Uterus (tissue), 2 donors: ENCODE data around the gene SERPINA4.

Experiments used
- POLR2A ChIP-seq, 2 donors: fragments of 450-650 bp; IDR thresholded peaks; one replicate each; pipeline ENCODE4 v1.6.1; 2016; ENCODE audit warnings: antibody characterized with exemption in 2 of 2, mild to moderate bottlenecking in 1 of 2, moderate library complexity in 1 of 2
- TF ChIP-seq, protein P1 (sequence below), 4 experiments: fragments of 200-600 bp in 2 of 4; fragments of 450-650 bp in 2 of 4; sonication (generic) in 2 of 4; IDR thresholded peaks; one replicate each; pipeline ENCODE4 v1.5.1; 2016 to 2019; ENCODE audit warnings: antibody characterized with exemption in 4 of 4, mild to moderate bottlenecking in 2 of 4, moderate library complexity in 1 of 4

DNA sequence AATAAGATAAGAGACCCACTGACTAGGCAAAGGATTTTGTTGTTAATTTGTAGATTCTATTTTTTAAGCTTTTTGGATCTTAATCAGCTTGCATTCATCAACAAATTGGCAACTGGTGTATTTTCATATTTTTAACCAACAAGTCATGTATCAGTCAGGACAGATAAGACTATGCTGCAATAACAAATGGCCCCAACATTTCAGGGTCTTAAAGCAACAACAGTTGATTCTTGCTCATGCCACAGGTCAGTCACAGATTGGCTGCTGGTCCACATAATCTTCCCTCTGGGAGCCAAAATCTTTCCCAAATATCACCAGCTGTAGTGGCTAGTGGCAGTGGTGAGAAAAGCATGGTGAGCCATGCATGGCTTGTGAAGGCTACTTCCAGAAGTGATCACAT lies 30.1 kb upstream of the SERPINA4 start:
- TF ChIP-seq, protein P1, sequence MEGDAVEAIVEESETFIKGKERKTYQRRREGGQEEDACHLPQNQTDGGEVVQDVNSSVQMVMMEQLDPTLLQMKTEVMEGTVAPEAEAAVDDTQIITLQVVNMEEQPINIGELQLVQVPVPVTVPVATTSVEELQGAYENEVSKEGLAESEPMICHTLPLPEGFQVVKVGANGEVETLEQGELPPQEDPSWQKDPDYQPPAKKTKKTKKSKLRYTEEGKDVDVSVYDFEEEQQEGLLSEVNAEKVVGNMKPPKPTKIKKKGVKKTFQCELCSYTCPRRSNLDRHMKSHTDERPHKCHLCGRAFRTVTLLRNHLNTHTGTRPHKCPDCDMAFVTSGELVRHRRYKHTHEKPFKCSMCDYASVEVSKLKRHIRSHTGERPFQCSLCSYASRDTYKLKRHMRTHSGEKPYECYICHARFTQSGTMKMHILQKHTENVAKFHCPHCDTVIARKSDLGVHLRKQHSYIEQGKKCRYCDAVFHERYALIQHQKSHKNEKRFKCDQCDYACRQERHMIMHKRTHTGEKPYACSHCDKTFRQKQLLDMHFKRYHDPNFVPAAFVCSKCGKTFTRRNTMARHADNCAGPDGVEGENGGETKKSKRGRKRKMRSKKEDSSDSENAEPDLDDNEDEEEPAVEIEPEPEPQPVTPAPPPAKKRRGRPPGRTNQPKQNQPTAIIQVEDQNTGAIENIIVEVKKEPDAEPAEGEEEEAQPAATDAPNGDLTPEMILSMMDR (IDR thresholded peaks at IDR 0.05) = no peak
- no peak for TF ChIP-seq POLR2A (IDR thresholded peaks at IDR 0.05)
